ENCODE data around the gene FPGS.

GRCh38 chr9:127805620-127806019, 2.9 kb downstream of the FPGS start:
- TF ChIP-seq CTCF (IDR thresholded peaks at IDR 0.05) (peak; percentile 70), EZH2 (IDR thresholded peaks at IDR 0.05) (no peak)
